HEK293 (cell line): Measurements from ENCODE around the gene EIF4A2.
A peak's percentile ranks its signal among the peaks of the same experiment; 100 is the strongest.

Source experiments
- EGR2 ChIP-seq: fragments of 450-650 bp; formaldehyde crosslinking; IDR thresholded peaks from 2 replicates; pipeline ENCODE4 v1.5.1; 2016; ENCODE audit warnings: low read depth, missing biosample characterization, missing genetic modification characterization
- GLIS1 ChIP-seq: fragments of 450-650 bp; formaldehyde crosslinking; IDR thresholded peaks from 2 replicates; pipeline ENCODE4 v1.5.1; 2016; ENCODE audit warnings: missing biosample characterization, missing genetic modification characterization
- GLIS2 ChIP-seq: fragments of 450-650 bp; formaldehyde crosslinking; IDR thresholded peaks from 2 replicates; pipeline ENCODE4 v1.5.1; 2016; ENCODE audit warnings: missing biosample characterization, missing genetic modification characterization
- KLF1 ChIP-seq: fragments of 450-650 bp; formaldehyde crosslinking; IDR thresholded peaks from 2 replicates; pipeline ENCODE4 v1.5.1; 2016; ENCODE audit warnings: missing biosample characterization, missing genetic modification characterization
- KLF9 ChIP-seq: fragments of 450-650 bp; formaldehyde crosslinking; IDR thresholded peaks from 2 replicates; pipeline ENCODE4 v1.5.1; 2016; ENCODE audit warnings: missing biosample characterization, missing genetic modification characterization, low read depth
- SALL2 ChIP-seq: fragments of 450-650 bp; formaldehyde crosslinking; IDR thresholded peaks from 2 replicates; pipeline ENCODE4 v1.5.0; 2017; ENCODE audit warnings: missing biosample characterization, mild to moderate bottlenecking, missing genetic modification characterization, borderline replicate concordance
- SP2 ChIP-seq: fragments of 450-650 bp; formaldehyde crosslinking; IDR thresholded peaks from 2 replicates; pipeline ENCODE4 v1.5.1; 2016; ENCODE audit warnings: missing biosample characterization, missing genetic modification characterization
- SP3 ChIP-seq: fragments of 450-650 bp; formaldehyde crosslinking; IDR thresholded peaks from 2 replicates; pipeline ENCODE4 v1.5.1; 2016; ENCODE audit warnings: missing biosample characterization, missing genetic modification characterization
- SP7 ChIP-seq: fragments of 450-650 bp; formaldehyde crosslinking; IDR thresholded peaks from 2 replicates; pipeline ENCODE4 v1.5.1; 2016; ENCODE audit warnings: missing biosample characterization, missing genetic modification characterization
- ZFHX2 ChIP-seq: fragments of 450-650 bp; formaldehyde crosslinking; conservative IDR thresholded peaks from 2 replicates; pipeline ENCODE4 v1.5.1; 2016; ENCODE audit warnings: missing biosample characterization, missing genetic modification characterization
- ZIC2 ChIP-seq: fragments of 450-650 bp; formaldehyde crosslinking; IDR thresholded peaks from 2 replicates; pipeline ENCODE4 v1.5.1; 2016; ENCODE audit warnings: missing biosample characterization, missing genetic modification characterization
- ZNF121 ChIP-seq: fragments of 450-650 bp; formaldehyde crosslinking; IDR thresholded peaks from 2 replicates; pipeline ENCODE4 v1.5.1; 2016; ENCODE audit warnings: missing biosample characterization, missing genetic modification characterization
- ZNF184 ChIP-seq: fragments of 450-650 bp; IDR thresholded peaks from 2 replicates; pipeline ENCODE4 v1.5.1; 2018; ENCODE audit warnings: missing biosample characterization, mild to moderate bottlenecking, missing genetic modification characterization
- ZNF2 ChIP-seq: fragments of 450-650 bp; formaldehyde crosslinking; IDR thresholded peaks from 2 replicates; pipeline ENCODE4 v1.5.1; 2016; ENCODE audit warnings: missing biosample characterization, missing genetic modification characterization
- ZNF24 ChIP-seq: fragments of 450-650 bp; formaldehyde crosslinking; IDR thresholded peaks from 2 replicates; pipeline ENCODE4 v1.5.1; 2016; ENCODE audit warnings: missing biosample characterization, missing genetic modification characterization
- ZNF610 ChIP-seq: fragments of 450-650 bp; formaldehyde crosslinking; IDR thresholded peaks from 2 replicates; pipeline ENCODE4 v1.5.1; 2016; ENCODE audit warnings: missing biosample characterization, missing genetic modification characterization, borderline replicate concordance
- ZXDB ChIP-seq: fragments of 450-650 bp; formaldehyde crosslinking; IDR thresholded peaks from 2 replicates; pipeline ENCODE4 v1.5.1; 2016; ENCODE audit warnings: missing biosample characterization, missing genetic modification characterization
- TF ChIP-seq, protein P1 (sequence below): fragments of 450-650 bp; formaldehyde crosslinking; IDR thresholded peaks from 2 replicates; pipeline ENCODE4 v1.5.1; 2017; ENCODE audit warnings: missing biosample characterization, missing genetic modification characterization
- TF ChIP-seq, protein P2 (sequence below): fragments of 450-650 bp; formaldehyde crosslinking; IDR thresholded peaks from 2 replicates; pipeline ENCODE4 v1.5.1; 2017; ENCODE audit warnings: missing biosample characterization, missing genetic modification characterization
- TF ChIP-seq, protein P3 (sequence below): fragments of 450-650 bp; formaldehyde crosslinking; IDR thresholded peaks from 2 replicates; pipeline ENCODE4 v1.5.1; 2016; ENCODE audit warnings: missing biosample characterization, missing genetic modification characterization
- TF ChIP-seq, protein P4 (sequence below): fragments of 450-650 bp; formaldehyde crosslinking; IDR thresholded peaks from 2 replicates; pipeline ENCODE4 v1.5.1; 2016; ENCODE audit warnings: missing biosample characterization, missing genetic modification characterization, low read depth
- TF ChIP-seq, protein P5 (sequence below): fragments of 450-650 bp; formaldehyde crosslinking; IDR thresholded peaks from 2 replicates; pipeline ENCODE4 v1.5.1; 2016; ENCODE audit warnings: missing biosample characterization, missing genetic modification characterization
- TF ChIP-seq, protein P6 (sequence below): fragments of 450-650 bp; formaldehyde crosslinking; conservative IDR thresholded peaks from 2 replicates; pipeline ENCODE4 v1.5.1; 2016; ENCODE audit warnings: low read depth, missing biosample characterization, missing genetic modification characterization

Gene EIF4A2

DNA sequence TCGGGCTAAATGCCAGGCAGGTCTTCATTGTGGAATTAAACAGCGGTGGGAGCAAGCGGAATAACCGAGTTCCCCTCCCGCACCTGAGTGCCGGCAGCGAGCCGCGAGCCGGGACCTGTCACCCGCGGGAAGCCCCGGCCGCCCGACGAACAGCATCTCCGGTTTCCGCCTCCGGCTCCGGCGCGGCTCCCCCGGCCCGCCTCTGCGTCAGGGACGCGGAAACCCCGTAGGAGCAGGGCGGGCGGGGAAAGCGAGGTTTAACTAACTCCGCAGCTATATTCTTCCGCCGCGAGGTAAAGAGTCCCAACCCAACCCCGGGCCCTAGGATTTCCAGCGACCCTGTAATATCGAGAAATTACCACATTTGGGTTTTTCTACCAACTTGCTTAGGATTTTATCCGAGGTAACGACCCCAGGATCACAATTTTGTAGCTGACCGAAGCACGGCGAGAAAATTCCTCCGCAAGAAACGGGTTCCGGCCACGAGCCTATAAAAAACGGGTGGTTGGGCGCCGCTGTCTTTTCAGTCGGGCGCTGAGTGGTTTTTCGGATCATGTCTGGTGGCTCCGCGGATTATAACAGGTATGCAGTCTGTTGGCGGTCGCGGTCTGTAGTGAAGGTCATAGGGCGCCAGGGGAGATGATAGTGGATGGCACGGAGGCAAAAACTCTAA, at the start of gene EIF4A2 (continued):
- TF ChIP-seq, protein P1, sequence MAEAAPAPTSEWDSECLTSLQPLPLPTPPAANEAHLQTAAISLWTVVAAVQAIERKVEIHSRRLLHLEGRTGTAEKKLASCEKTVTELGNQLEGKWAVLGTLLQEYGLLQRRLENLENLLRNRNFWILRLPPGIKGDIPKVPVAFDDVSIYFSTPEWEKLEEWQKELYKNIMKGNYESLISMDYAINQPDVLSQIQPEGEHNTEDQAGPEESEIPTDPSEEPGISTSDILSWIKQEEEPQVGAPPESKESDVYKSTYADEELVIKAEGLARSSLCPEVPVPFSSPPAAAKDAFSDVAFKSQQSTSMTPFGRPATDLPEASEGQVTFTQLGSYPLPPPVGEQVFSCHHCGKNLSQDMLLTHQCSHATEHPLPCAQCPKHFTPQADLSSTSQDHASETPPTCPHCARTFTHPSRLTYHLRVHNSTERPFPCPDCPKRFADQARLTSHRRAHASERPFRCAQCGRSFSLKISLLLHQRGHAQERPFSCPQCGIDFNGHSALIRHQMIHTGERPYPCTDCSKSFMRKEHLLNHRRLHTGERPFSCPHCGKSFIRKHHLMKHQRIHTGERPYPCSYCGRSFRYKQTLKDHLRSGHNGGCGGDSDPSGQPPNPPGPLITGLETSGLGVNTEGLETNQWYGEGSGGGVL: no peak
- TF ChIP-seq EGR2 (tag by site-specific recombination): peak; percentile 67
- TF ChIP-seq, protein P2, sequence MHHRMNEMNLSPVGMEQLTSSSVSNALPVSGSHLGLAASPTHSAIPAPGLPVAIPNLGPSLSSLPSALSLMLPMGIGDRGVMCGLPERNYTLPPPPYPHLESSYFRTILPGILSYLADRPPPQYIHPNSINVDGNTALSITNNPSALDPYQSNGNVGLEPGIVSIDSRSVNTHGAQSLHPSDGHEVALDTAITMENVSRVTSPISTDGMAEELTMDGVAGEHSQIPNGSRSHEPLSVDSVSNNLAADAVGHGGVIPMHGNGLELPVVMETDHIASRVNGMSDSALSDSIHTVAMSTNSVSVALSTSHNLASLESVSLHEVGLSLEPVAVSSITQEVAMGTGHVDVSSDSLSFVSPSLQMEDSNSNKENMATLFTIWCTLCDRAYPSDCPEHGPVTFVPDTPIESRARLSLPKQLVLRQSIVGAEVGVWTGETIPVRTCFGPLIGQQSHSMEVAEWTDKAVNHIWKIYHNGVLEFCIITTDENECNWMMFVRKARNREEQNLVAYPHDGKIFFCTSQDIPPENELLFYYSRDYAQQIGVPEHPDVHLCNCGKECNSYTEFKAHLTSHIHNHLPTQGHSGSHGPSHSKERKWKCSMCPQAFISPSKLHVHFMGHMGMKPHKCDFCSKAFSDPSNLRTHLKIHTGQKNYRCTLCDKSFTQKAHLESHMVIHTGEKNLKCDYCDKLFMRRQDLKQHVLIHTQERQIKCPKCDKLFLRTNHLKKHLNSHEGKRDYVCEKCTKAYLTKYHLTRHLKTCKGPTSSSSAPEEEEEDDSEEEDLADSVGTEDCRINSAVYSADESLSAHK (tag by site-specific recombination): peak; percentile 49; the same call in 1 of the 2 replicates
- TF ChIP-seq KLF9 (tag by site-specific recombination): peak; percentile 53; the same call in 1 of the 2 replicates
- peak; percentile 74; the same call in 1 of the 2 replicates for TF ChIP-seq SALL2
- 0 out of 2 replicates have a peak, but pooled peaks have one; percentile 48 for TF ChIP-seq ZNF184 (tag by site-specific recombination)
- TF ChIP-seq ZNF121 (tag by site-specific recombination): no peak
- TF ChIP-seq SP3 (tag by site-specific recombination): peak; percentile 86
- TF ChIP-seq, protein P3, sequence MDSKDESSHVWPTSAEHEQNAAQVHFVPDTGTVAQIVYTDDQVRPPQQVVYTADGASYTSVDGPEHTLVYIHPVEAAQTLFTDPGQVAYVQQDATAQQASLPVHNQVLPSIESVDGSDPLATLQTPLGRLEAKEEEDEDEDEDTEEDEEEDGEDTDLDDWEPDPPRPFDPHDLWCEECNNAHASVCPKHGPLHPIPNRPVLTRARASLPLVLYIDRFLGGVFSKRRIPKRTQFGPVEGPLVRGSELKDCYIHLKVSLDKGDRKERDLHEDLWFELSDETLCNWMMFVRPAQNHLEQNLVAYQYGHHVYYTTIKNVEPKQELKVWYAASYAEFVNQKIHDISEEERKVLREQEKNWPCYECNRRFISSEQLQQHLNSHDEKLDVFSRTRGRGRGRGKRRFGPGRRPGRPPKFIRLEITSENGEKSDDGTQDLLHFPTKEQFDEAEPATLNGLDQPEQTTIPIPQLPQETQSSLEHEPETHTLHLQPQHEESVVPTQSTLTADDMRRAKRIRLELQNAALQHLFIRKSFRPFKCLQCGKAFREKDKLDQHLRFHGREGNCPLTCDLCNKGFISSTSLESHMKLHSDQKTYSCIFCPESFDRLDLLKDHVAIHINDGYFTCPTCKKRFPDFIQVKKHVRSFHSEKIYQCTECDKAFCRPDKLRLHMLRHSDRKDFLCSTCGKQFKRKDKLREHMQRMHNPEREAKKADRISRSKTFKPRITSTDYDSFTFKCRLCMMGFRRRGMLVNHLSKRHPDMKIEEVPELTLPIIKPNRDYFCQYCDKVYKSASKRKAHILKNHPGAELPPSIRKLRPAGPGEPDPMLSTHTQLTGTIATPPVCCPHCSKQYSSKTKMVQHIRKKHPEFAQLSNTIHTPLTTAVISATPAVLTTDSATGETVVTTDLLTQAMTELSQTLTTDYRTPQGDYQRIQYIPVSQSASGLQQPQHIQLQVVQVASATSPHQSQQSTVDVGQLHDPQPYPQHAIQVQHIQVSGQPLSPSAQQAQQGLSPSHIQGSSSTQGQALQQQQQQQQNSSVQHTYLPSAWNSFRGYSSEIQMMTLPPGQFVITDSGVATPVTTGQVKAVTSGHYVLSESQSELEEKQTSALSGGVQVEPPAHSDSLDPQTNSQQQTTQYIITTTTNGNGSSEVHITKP: peak; percentile 48; the same call in 1 of the 2 replicates
- TF ChIP-seq ZFHX2 (tag by site-specific recombination): peak; percentile 84
- TF ChIP-seq, protein P4, sequence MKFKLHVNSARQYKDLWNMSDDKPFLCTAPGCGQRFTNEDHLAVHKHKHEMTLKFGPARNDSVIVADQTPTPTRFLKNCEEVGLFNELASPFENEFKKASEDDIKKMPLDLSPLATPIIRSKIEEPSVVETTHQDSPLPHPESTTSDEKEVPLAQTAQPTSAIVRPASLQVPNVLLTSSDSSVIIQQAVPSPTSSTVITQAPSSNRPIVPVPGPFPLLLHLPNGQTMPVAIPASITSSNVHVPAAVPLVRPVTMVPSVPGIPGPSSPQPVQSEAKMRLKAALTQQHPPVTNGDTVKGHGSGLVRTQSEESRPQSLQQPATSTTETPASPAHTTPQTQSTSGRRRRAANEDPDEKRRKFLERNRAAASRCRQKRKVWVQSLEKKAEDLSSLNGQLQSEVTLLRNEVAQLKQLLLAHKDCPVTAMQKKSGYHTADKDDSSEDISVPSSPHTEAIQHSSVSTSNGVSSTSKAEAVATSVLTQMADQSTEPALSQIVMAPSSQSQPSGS: no peak
- TF ChIP-seq SP7 (tag by site-specific recombination): peak; percentile 93
- peak; percentile 70; the same call in 1 of the 2 replicates for TF ChIP-seq ZNF2 (tag by site-specific recombination)
- TF ChIP-seq, protein P5, sequence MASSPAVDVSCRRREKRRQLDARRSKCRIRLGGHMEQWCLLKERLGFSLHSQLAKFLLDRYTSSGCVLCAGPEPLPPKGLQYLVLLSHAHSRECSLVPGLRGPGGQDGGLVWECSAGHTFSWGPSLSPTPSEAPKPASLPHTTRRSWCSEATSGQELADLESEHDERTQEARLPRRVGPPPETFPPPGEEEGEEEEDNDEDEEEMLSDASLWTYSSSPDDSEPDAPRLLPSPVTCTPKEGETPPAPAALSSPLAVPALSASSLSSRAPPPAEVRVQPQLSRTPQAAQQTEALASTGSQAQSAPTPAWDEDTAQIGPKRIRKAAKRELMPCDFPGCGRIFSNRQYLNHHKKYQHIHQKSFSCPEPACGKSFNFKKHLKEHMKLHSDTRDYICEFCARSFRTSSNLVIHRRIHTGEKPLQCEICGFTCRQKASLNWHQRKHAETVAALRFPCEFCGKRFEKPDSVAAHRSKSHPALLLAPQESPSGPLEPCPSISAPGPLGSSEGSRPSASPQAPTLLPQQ (tag by site-specific recombination): peak; percentile 66; the same call in 1 of the 2 replicates
- peak; percentile 75 for TF ChIP-seq GLIS1
- TF ChIP-seq SP2: peak; percentile 64
- TF ChIP-seq ZNF24 (tag by site-specific recombination): peak; percentile 62; the same call in 1 of the 2 replicates
- TF ChIP-seq ZIC2 (tag by site-specific recombination): no peak
- TF ChIP-seq, protein P6, sequence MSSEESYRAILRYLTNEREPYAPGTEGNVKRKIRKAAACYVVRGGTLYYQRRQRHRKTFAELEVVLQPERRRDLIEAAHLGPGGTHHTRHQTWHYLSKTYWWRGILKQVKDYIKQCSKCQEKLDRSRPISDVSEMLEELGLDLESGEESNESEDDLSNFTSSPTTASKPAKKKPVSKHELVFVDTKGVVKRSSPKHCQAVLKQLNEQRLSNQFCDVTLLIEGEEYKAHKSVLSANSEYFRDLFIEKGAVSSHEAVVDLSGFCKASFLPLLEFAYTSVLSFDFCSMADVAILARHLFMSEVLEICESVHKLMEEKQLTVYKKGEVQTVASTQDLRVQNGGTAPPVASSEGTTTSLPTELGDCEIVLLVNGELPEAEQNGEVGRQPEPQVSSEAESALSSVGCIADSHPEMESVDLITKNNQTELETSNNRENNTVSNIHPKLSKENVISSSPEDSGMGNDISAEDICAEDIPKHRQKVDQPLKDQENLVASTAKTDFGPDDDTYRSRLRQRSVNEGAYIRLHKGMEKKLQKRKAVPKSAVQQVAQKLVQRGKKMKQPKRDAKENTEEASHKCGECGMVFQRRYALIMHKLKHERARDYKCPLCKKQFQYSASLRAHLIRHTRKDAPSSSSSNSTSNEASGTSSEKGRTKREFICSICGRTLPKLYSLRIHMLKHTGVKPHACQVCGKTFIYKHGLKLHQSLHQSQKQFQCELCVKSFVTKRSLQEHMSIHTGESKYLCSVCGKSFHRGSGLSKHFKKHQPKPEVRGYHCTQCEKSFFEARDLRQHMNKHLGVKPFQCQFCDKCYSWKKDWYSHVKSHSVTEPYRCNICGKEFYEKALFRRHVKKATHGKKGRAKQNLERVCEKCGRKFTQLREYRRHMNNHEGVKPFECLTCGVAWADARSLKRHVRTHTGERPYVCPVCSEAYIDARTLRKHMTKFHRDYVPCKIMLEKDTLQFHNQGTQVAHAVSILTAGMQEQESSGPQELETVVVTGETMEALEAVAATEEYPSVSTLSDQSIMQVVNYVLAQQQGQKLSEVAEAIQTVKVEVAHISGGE: peak; percentile 87
- TF ChIP-seq GLIS2 (tag by site-specific recombination): peak; percentile 73
- peak; percentile 100 for TF ChIP-seq ZXDB (tag by site-specific recombination)
- TF ChIP-seq ZNF610 (tag by site-specific recombination): no peak
- TF ChIP-seq KLF1: peak; percentile 71
